Ascending aorta (tissue), 2 donors: ENCODE data around the gene ESPL1. TPM values are rescaled to one million over a fixed set of nuclear protein-coding genes. Genes with fewer than 3 reads are reported as not detected.

ENCODE experiments used
- DNase-seq, 2 donors: peaks; one replicate each; pipeline ENCODE4 v3.0.0-alpha.2; 2019; ENCODE audit warnings: low spot score in 2 of 2
- H3K27ac ChIP-seq, 2 donors: fragments of 200-600 bp; sonication (generic); one replicate each; pipeline ENCODE4 v1.5.1; 2016 to 2017; ENCODE audit warnings: mild to moderate bottlenecking in 1 of 2
- H3K27me3 ChIP-seq: fragments of 200-600 bp; sonication (generic); one replicate; pipeline ENCODE4 v1.5.1; 2017
- H3K36me3 ChIP-seq, 2 donors: fragments of 200-600 bp; sonication (generic); one replicate each; pipeline ENCODE4 v1.5.1; 2016
- H3K4me1 ChIP-seq, 2 donors: fragments of 200-600 bp; sonication (generic); one replicate each; pipeline ENCODE4 v1.5.1; 2016 to 2017; ENCODE audit warnings: mild to moderate bottlenecking in 1 of 2
- H3K4me3 ChIP-seq, 2 donors: fragments of 200-600 bp; sonication (generic); one replicate each; pipeline ENCODE4 v1.5.1; 2016 to 2017; ENCODE audit warnings: mild to moderate bottlenecking in 1 of 2
- H3K9me3 ChIP-seq, 2 donors: fragments of 200-600 bp; sonication (generic); one replicate each; pipeline ENCODE4 v1.5.1; 2016
- intact Hi-C: fragments of 100-400 bp; cut with DNase I; formaldehyde crosslinking; loops from one replicate; pipeline ENCODE4 v1.15.1; 2023
- total RNA-seq: library from RNA; depleted of rRNA; stranded (reverse); fragments of >200 nt; gene quantifications from one replicate; pipeline ENCODE4 v1.1.0, GENCODE V29; 2016
- TF ChIP-seq, protein P1 (sequence below), 3 experiments: fragments of 200-600 bp in 2 of 3; fragments of 450-650 bp in 1 of 3; sonication (generic) in 2 of 3; IDR thresholded peaks; one replicate each; pipeline ENCODE4 v1.5.1; 2016 to 2019; ENCODE audit warnings: antibody characterized with exemption in 3 of 3, mild to moderate bottlenecking in 1 of 3, moderate library complexity in 1 of 3

The ESPL1 gene
- not detected for total RNA-seq

DNA sequence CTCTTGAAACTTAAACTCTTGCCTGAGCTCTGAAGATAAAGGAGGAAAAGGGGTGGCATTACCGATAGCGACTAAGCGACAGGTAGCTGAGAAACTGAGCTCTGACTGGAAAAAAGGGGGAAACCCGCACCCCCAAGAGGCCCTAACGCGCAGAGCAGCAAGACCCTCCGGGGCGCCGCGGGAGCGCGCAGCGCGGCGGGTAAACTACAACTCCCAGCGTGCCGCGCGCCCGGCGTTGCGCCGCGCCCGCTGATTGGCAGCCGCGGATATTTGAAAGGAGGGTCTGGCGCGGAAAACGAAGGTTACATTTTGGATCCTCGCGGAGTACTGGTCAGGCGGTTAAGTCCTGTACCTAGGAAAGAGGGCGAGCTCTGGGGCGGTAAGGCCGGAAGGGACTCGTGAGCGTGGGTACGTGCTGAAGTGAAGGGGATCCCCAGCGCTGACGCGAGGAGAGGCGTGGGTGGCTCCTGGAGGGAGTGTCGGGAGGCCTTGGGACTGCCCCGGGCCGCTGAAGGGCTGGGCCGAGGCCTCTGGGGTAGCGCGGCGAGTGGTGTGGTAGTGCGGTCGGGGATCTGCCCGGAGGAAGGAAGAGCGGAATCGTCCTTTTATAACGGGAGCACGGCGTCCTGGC is at the start of gene ESPL1:
TSS of gene ESPL1 (plus strand) at position 301 of the 631 bp plus-strand sequence. CDS start 468 bp downstream, outside the sequence.
- DNase-seq: peak; percentile 15 to 87

DNA sequence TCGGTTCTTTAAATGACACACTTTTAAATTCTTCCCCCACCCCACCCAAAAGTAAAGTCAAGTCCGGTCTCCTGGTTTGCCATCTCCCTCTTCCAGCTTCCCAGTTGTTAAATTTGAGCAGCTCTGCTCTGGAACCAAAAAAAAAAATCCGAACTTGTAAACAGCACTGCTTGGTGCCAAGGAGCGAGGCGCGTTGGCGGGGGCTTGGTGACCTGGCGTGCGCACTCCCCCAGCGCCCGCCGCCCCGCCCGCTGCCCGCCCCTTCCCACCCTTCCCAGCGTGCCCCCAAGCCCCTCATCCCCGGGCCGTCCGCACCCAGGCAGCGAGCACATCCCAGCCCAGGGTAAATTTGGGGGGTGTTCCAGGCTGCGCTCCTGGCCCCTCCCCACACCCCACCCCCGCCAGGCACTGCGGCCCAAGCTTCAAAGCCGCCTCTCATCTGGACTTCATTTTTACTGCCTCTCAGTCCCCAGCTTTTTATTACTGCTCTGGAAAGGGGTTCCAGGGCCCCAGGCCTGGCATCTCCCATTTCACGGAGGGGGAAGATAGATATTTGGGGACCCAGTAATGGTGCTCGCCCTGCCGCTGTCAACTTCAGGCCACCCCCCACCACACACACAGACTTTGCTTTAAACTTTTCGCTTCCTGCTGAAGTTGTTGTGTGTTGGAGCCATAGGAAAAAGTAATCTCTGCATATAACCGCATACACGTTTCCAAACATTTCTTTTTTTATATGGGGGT is 49.4 kb upstream of the ESPL1 start:
- Histone ChIP-seq H3K27ac (peak overlapping the region; percentile 80 to 96), H3K36me3 (peaks cover 14 to 19% of the 10 kb centered on the region in 2 donors), H3K27me3 (no peaks in the 10 kb centered on the region), H3K9me3 (no peaks in the 10 kb centered on the region), H3K4me1 (peaks cover 24 to 42% of the 10 kb centered on the region in 2 donors), H3K4me3 (peak overlapping the region; percentile 85 to 90)
- TF ChIP-seq, protein P1, sequence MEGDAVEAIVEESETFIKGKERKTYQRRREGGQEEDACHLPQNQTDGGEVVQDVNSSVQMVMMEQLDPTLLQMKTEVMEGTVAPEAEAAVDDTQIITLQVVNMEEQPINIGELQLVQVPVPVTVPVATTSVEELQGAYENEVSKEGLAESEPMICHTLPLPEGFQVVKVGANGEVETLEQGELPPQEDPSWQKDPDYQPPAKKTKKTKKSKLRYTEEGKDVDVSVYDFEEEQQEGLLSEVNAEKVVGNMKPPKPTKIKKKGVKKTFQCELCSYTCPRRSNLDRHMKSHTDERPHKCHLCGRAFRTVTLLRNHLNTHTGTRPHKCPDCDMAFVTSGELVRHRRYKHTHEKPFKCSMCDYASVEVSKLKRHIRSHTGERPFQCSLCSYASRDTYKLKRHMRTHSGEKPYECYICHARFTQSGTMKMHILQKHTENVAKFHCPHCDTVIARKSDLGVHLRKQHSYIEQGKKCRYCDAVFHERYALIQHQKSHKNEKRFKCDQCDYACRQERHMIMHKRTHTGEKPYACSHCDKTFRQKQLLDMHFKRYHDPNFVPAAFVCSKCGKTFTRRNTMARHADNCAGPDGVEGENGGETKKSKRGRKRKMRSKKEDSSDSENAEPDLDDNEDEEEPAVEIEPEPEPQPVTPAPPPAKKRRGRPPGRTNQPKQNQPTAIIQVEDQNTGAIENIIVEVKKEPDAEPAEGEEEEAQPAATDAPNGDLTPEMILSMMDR (IDR thresholded peaks at IDR 0.05): no peak
- intact Hi-C loops: loop anchor here (2.0 kb wide), 1 partner anchor 76 kb away; the partner anchor contains the start of gene PFDN5
- no peak for DNase-seq

More for the DNA sequence above, at the start of gene ESPL1:
- Histone ChIP-seq H3K4me3 (peak within 1 kb of the TSS; percentile 63 to 64), H3K4me1 (no peaks in the 10 kb centered on the region), H3K9me3 (no peaks in the 10 kb centered on the region), H3K27ac (no peak within 1 kb of the TSS), H3K27me3 (no peaks in the 10 kb centered on the region), H3K36me3 (no peaks in the 10 kb centered on the region)
- intact Hi-C loops: loop anchor here (2.0 kb wide), 1 partner anchor 47 kb away; no protein-coding TSS in a partner anchor
- TF ChIP-seq, protein P1 (IDR thresholded peaks at IDR 0.05): peak in 2 of 3 experiments; percentile 22 to 26

DNA sequence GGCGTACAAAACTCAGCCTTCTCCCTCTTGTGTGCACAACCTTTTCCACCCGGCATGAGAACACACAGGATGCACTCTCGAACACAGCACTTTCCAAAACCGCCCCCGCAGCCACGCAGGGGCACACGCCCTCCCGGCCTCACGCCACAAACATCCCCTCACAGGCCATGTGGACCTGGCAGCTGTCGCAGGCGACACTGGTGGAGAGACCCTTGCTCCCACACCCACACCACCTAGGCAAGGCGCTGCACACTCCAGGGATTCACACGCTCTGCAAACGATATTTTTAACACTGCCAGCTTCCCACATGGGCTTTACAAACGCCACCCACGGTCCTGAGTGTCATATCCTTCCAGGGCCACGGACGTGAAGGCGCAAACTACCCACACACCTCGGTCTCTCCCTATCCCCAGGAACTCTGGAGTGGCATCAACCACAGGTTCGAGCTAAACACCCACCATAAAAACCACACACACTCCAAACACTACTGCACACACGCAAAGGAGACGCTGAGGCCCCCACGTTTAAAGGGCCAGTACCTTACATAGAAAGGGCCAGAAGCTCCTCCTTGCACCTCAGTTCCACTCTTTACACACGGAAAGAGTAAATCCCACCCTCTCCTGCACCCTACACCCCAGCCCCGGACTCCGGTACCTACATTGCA is 48.7 kb upstream of the ESPL1 start:
- Histone ChIP-seq H3K27ac (peak overlapping the region; percentile 80 to 96), H3K36me3 (peaks cover 7 to 12% of the 10 kb centered on the region in 2 donors), H3K27me3 (no peaks in the 10 kb centered on the region), H3K9me3 (no peaks in the 10 kb centered on the region), H3K4me1 (peaks cover 27 to 49% of the 10 kb centered on the region in 2 donors), H3K4me3 (peak overlapping the region; percentile 85 to 90)
- intact Hi-C loops: loop anchor here (2.0 kb wide), 1 partner anchor 75 kb away; the partner anchor contains the start of gene PFDN5
- DNase-seq: no peak
- TF ChIP-seq, protein P1 (IDR thresholded peaks at IDR 0.05): no peak

DNA sequence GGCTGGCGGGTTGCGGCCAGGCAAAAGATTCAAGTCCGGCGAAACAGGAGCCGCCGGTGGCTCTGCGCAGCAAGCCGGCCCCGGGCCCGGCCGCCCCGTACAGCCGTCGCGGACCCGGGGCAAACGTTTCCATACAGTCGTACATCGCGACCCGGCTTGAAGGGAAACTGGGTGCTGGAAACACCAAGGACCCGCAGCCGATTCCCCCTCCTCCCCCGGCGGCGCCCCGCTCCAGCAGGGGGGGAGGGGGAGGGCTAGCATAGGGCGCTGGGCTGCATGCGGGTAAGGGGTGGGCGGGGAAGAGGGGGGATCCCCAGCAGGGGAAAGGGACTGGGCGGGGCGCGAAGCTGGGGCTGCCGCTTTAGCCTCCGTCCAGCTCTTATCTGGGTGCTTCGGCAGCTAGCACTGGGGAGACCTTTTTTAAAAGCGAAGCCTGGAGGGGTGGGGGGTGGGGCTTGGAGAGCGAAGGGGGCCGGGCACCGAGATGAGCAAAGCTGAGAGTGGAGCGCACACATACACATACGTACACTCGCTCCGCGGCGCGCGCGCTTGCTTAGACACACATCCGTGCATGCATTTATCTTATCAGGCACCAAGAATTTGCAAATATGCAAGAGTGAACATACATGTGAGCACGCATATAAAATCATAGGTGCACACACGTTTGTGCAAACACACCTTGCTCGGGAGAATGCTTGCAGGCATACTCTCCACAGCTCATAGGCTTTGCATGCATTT is 48.0 kb upstream of the ESPL1 start:
- H3K4me3 ChIP-seq: peak overlapping the region; percentile 85 to 90
- no peaks in the 10 kb centered on the region for H3K9me3 ChIP-seq
- peak in 1 of 2 donors; percentile 82 for DNase-seq
- TF ChIP-seq, protein P1 (IDR thresholded peaks at IDR 0.05): no peak
- peak overlapping the region; percentile 80 to 96 for H3K27ac ChIP-seq
- no peaks in the 10 kb centered on the region for H3K27me3 ChIP-seq
- H3K4me1 ChIP-seq: peaks cover 31 to 56% of the 10 kb centered on the region in 2 donors
- intact Hi-C loops: loop anchor here (2.0 to 10.0 kb wide), 3 partner anchors 49 to 1175 kb away; partner anchors contain the start of genes ESPL1 and PFDN5
- peaks cover under 1 to 5% of the 10 kb centered on the region in 2 donors for H3K36me3 ChIP-seq
